NOMO-1 (cell line): Measurements from ENCODE around the gene B4GALT7.
A peak's percentile ranks its signal among the peaks of the same experiment; 100 is the strongest.

Experiments used
- DNase-seq, 2 experiments: peaks; one replicate each; lab custom pipeline; 2025; ENCODE audit not compliant: unreplicated experiment in 2 of 2; lab: John Stamatoyannopoulos, UW

B4GALT7 gene

GRCh38 chr5:177592905-177593304 lies 7.0 kb upstream of the B4GALT7 start:
- DNase-seq = no peak

- DNase-seq = no peak
These were observed 6.4 kb upstream of the B4GALT7 start for GRCh38 chr5:177593511-177593910.

- no peak for DNase-seq
These were observed 5.9 kb upstream of the B4GALT7 start for GRCh38 chr5:177594071-177594470.

- no peak for DNase-seq
These were observed 4.8 kb upstream of the B4GALT7 start for GRCh38 chr5:177595026-177595585.

GRCh38 chr5:177595991-177596774 lies 3.7 kb upstream of the B4GALT7 start:
- DNase-seq = no peak

- no peak for DNase-seq
These were observed 3.1 kb upstream of the B4GALT7 start for GRCh38 chr5:177596775-177597238.

- no peak for DNase-seq
These were observed 1.5 kb upstream of the B4GALT7 start for GRCh38 chr5:177598477-177598876.

GRCh38 chr5:177600508-177601018 lies 631 bp downstream of the B4GALT7 start:
- no peak for DNase-seq

- no peak for DNase-seq
These were observed 1.2 kb downstream of the B4GALT7 start for GRCh38 chr5:177601126-177601525.

- no peak for DNase-seq
These were observed 1.9 kb downstream of the B4GALT7 start for GRCh38 chr5:177601577-177602457.

- no peak for DNase-seq
These were observed 2.5 kb downstream of the B4GALT7 start for GRCh38 chr5:177602458-177602830.

- no peak for DNase-seq
These were observed 3.7 kb downstream of the B4GALT7 start for GRCh38 chr5:177603631-177604030.

GRCh38 chr5:177604116-177604521 lies 4.2 kb downstream of the B4GALT7 start:
- DNase-seq = no peak

GRCh38 chr5:177604656-177605055 lies 4.7 kb downstream of the B4GALT7 start:
- no peak for DNase-seq

GRCh38 chr5:177605078-177605477 lies 5.1 kb downstream of the B4GALT7 start:
- DNase-seq = no peak

GRCh38 chr5:177605667-177606066 lies 5.7 kb downstream of the B4GALT7 start:
- DNase-seq = no peak

- no peak for DNase-seq
These were observed 6.4 kb downstream of the B4GALT7 start for GRCh38 chr5:177606071-177607051.

GRCh38 chr5:177607115-177607451 lies 7.2 kb downstream of the B4GALT7 start:
- DNase-seq = no peak

GRCh38 chr5:177607452-177608192 lies 7.7 kb downstream of the B4GALT7 start:
- DNase-seq = peak; percentile 49 to 51
